Keratinocyte (primary cell): ENCODE measurements around the gene TOM1. TPM values are rescaled to one million over a fixed set of nuclear protein-coding genes. Genes with fewer than 3 reads are reported as not detected.

Experiments used
- DNase-seq: peaks from one replicate; pipeline ENCODE4 v3.0.0-alpha.2; 2011; ENCODE audit warnings: low read depth, missing footprints, low spot score
- FAIRE-seq: peaks from 2 replicates; lab custom pipeline; 2011; peaks lifted over from hg19 to GRCh38; lab: Jason Lieb, UNC
- H2AFZ ChIP-seq: 2 replicates; pipeline ENCODE4 v1.6.0; 2012; ENCODE audit warnings: low read length, control low read depth, inconsistent platforms; ENCODE audit not compliant: control insufficient read depth
- H3K27ac ChIP-seq: 2 replicates; pipeline ENCODE4 v1.5.1; 2011; ENCODE audit warnings: low read length; ENCODE audit not compliant: control insufficient read depth, insufficient read depth
- H3K27me3 ChIP-seq: 3 replicates; pipeline ENCODE4 v1.6.0; 2011; ENCODE audit warnings: low read length; ENCODE audit not compliant: control insufficient read depth, insufficient read depth; ENCODE audit errors: extremely low read depth
- H3K36me3 ChIP-seq, 2 experiments: 2 replicates in 1 of 2; 3 replicates in 1 of 2; pipeline ENCODE4 v1.5.1; 2011; ENCODE audit warnings: low read length in 2 of 2, mild to moderate bottlenecking in 1 of 2; ENCODE audit not compliant: control insufficient read depth in 2 of 2, insufficient read depth in 2 of 2; ENCODE audit errors: extremely low read depth in 1 of 2
- H3K4me1 ChIP-seq: 3 replicates; pipeline ENCODE4 v1.5.1; 2011; ENCODE audit warnings: low read length; ENCODE audit not compliant: control insufficient read depth, insufficient read depth; ENCODE audit errors: extremely low read depth
- H3K4me2 ChIP-seq: 3 replicates; pipeline ENCODE4 v1.6.0; 2011; ENCODE audit warnings: low read depth, low read length; ENCODE audit not compliant: control insufficient read depth, insufficient read depth; ENCODE audit errors: extremely low read depth
- H3K4me3 ChIP-seq, 3 experiments: fragments of 200-600 bp in 1 of 3; sonication (generic) in 1 of 3; 2 replicates in 2 of 3; 3 replicates in 1 of 3; pipeline ENCODE4 v1.5.1; 2011 to 2016; ENCODE audit warnings: low read length in 3 of 3, mild to moderate bottlenecking in 3 of 3, control low read depth in 2 of 3, inconsistent platforms in 1 of 3, low read depth in 1 of 3, mixed read lengths in 1 of 3, mixed run types in 1 of 3, moderate library complexity in 1 of 3; ENCODE audit not compliant: control insufficient read depth in 2 of 3, insufficient read depth in 2 of 3; ENCODE audit errors: extremely low read depth in 1 of 3
- H3K79me2 ChIP-seq: 2 replicates; pipeline ENCODE4 v1.6.0; 2012; ENCODE audit warnings: low read length; ENCODE audit not compliant: control insufficient read depth, insufficient read depth
- H3K9ac ChIP-seq: 3 replicates; pipeline ENCODE4 v1.6.0; 2011; ENCODE audit warnings: low read length; ENCODE audit not compliant: control insufficient read depth, insufficient read depth; ENCODE audit errors: extremely low read depth
- H3K9me1 ChIP-seq: 3 replicates; pipeline ENCODE4 v1.6.0; 2011; ENCODE audit warnings: low read length; ENCODE audit not compliant: control insufficient read depth, insufficient read depth; ENCODE audit errors: extremely low read depth
- H3K9me3 ChIP-seq: 2 replicates; pipeline ENCODE4 v1.5.1; 2012; ENCODE audit warnings: low read depth, low read length; ENCODE audit not compliant: control insufficient read depth
- H4K20me1 ChIP-seq: 3 replicates; pipeline ENCODE4 v1.6.0; 2011; ENCODE audit warnings: low read length; ENCODE audit not compliant: control insufficient read depth, insufficient read depth; ENCODE audit errors: extremely low read depth
- CTCF ChIP-seq, 3 experiments: IDR thresholded peaks in 1 of 3; conservative IDR thresholded peaks in 1 of 3; optimal IDR thresholded peaks in 1 of 3; 2 replicates in 2 of 3; 3 replicates in 1 of 3; pipeline versions ENCODE3 to v1.5.1; 2011; ENCODE audit warnings: low read length in 3 of 3, mild to moderate bottlenecking in 3 of 3, moderate library complexity in 2 of 3, control low read depth in 1 of 3, inconsistent platforms in 1 of 3; ENCODE audit not compliant: insufficient read depth in 2 of 3; ENCODE audit errors: extremely low read depth in 1 of 3
- EZH2 ChIP-seq: IDR thresholded peaks from one replicate; pipeline ENCODE4 v1.6.1; 2012; ENCODE audit warnings: inconsistent platforms, mild to moderate bottlenecking, low read length, moderate library complexity
- dilution Hi-C: fragments of 300-500 bp; cut with MboI; formaldehyde crosslinking; loops from one replicate; pipeline ENCODE4 v1.7.0; 2020; ENCODE audit warnings: low sequenced_read_pairs; ENCODE audit not compliant: extremely low pct_ligation_motif_present
- polyA plus RNA-seq, 5 experiments: library from polyadenylated mRNA; depleted of rRNA in 3 of 5; stranded (reverse) in 3 of 5; stranded (forward) in 1 of 5; unstranded in 1 of 5; fragments of >200 nt; gene quantifications; 1 replicate in 1 of 5; 2 replicates in 3 of 5; 3 replicates in 1 of 5; pipeline versions ENCODE4 v1.2.1 to v1.2.3, GENCODE V29; 2011 to 2012; ENCODE audit warnings: missing spikeins in 2 of 5, low read depth in 1 of 5, low replicate concordance in 1 of 5

The TOM1 gene
- polyA plus RNA-seq, 1 donor (not counting 4 experiments of a cell fraction or from before 2014, with no cell fraction given) = 17.4 TPM

GRCh38 chr22:35315141-35315854 is 15.6 kb downstream of the TOM1 start:
- Histone ChIP-seq H3K9me3 (no peaks in the 10 kb centered on the region), H3K4me3 (no peak overlapping the region), H3K79me2 (no peaks in the 10 kb centered on the region), H3K9ac (no peak overlapping the region), H3K4me1 (peaks cover 22% of the 10 kb centered on the region), H3K27ac (no peak overlapping the region), H3K27me3 (no peaks in the 10 kb centered on the region), H2AFZ (no peak overlapping the region), H3K4me2 (no peak overlapping the region), H3K36me3 (peaks cover 0 to 10% of the 10 kb centered on the region in 2 experiments), H3K9me1 (peaks cover 4% of the 10 kb centered on the region), H4K20me1 (peaks cover 2% of the 10 kb centered on the region)
- DNase-seq = no peak
- dilution Hi-C loops = no loop called here
- TF ChIP-seq CTCF (optimal IDR thresholded peaks at IDR 0.05 in 1 of 3, IDR thresholded peaks at IDR 0.05 in 1 of 3, conservative IDR thresholded peaks at IDR 0.05 in 1 of 3; ENCODE audit: extremely low read depth in 1 of 3, insufficient read depth in 2 of 3, low read length in 3 of 3) = no peak
- no peak for TF ChIP-seq EZH2
- no peak for FAIRE-seq

- Histone ChIP-seq H3K27ac (no peak overlapping the region), H3K9ac (no peak overlapping the region), H3K4me1 (peaks cover 22% of the 10 kb centered on the region), H3K4me2 (no peak overlapping the region), H3K9me1 (peaks cover 4% of the 10 kb centered on the region), H3K79me2 (no peaks in the 10 kb centered on the region), H2AFZ (no peak overlapping the region), H3K27me3 (no peaks in the 10 kb centered on the region), H4K20me1 (peaks cover 2% of the 10 kb centered on the region), H3K9me3 (no peaks in the 10 kb centered on the region), H3K4me3 (no peak overlapping the region), H3K36me3 (peaks cover 0 to 10% of the 10 kb centered on the region in 2 experiments)
- dilution Hi-C loops = no loop called here
- DNase-seq (no peak), FAIRE-seq (no peak)
- TF ChIP-seq EZH2 = peak; percentile 17
- no peak for TF ChIP-seq CTCF (optimal IDR thresholded peaks at IDR 0.05 in 1 of 3, IDR thresholded peaks at IDR 0.05 in 1 of 3, conservative IDR thresholded peaks at IDR 0.05 in 1 of 3; ENCODE audit: extremely low read depth in 1 of 3, insufficient read depth in 2 of 3, low read length in 3 of 3)
Observed at GRCh38 chr22:35315855-35316745, 16.4 kb downstream of the TOM1 start.
